WTC11 (cell line): ENCODE data around the gene ITIH2. TPM values are rescaled to one million over a fixed set of nuclear protein-coding genes. Genes with fewer than 3 reads are reported as not detected.

ENCODE experiments used
- ATAC-seq: fragments of 200-7000 bp; cut with Tn5 transposase; 2 replicates; pipeline ENCODE4 v1.10.0; 2021; ENCODE audit warnings: mild to moderate bottlenecking, moderate library complexity
- CTCF ChIA-PET: fragments of 300-600 bp; sonication (Branson Sonifier 250); formaldehyde crosslinking; loops from one replicate; lab custom pipeline; 2021; ENCODE audit warnings: antibody characterized with exemption; lab: Charles Lee
- POLR2A ChIA-PET: fragments of 350-600 bp; sonication (Branson Sonifier 250); formaldehyde crosslinking; loops from one replicate; lab custom pipeline; 2021; ENCODE audit warnings: antibody characterized with exemption; lab: Charles Lee
- DNase-seq: peaks from one replicate; pipeline ENCODE4 v3.0.0; 2021; ENCODE audit warnings: low spot score
- H3K27ac Mint-ChIP-seq: 2 replicates; pipeline ENCODE4 v1.8.0; 2021; ENCODE audit warnings: mixed read lengths
- H3K27me3 Mint-ChIP-seq: 2 replicates; pipeline ENCODE4 v1.8.0; 2021; ENCODE audit warnings: low read depth, mild to moderate bottlenecking, moderate library complexity, mixed read lengths
- H3K36me3 Mint-ChIP-seq: 2 replicates; pipeline ENCODE4 v1.8.0; 2021; ENCODE audit warnings: mixed read lengths
- H3K4me1 Mint-ChIP-seq: 2 replicates; pipeline ENCODE4 v1.8.0; 2022; ENCODE audit warnings: mixed read lengths
- H3K4me3 Mint-ChIP-seq: 2 replicates; pipeline ENCODE4 v1.8.0; 2021; ENCODE audit warnings: mild to moderate bottlenecking, moderate library complexity, mixed read lengths
- H3K9me3 Mint-ChIP-seq: 2 replicates; pipeline ENCODE4 v1.8.0; 2021; ENCODE audit warnings: mixed read lengths
- ATF1 ChIP-seq: sonication (generic); formaldehyde crosslinking; IDR thresholded peaks from 2 replicates; pipeline ENCODE4 v1.8.1; 2023; ENCODE audit warnings: mild to moderate bottlenecking, moderate library complexity, missing genetic modification reagents
- CBFB ChIP-seq: sonication (generic); formaldehyde crosslinking; IDR thresholded peaks from 2 replicates; pipeline ENCODE4 v1.8.1; 2022; ENCODE audit warnings: mild to moderate bottlenecking, low read depth, missing genetic modification reagents
- CREM ChIP-seq: sonication (generic); formaldehyde crosslinking; IDR thresholded peaks from 2 replicates; pipeline ENCODE4 v1.8.1; 2022; ENCODE audit warnings: mild to moderate bottlenecking, missing genetic modification reagents, moderate library complexity
- ELF4 ChIP-seq: sonication (generic); formaldehyde crosslinking; IDR thresholded peaks from 2 replicates; pipeline ENCODE4 v1.8.1; 2022; ENCODE audit warnings: low read depth, mild to moderate bottlenecking, moderate library complexity, missing genetic modification reagents
- ESRRA ChIP-seq: sonication (generic); formaldehyde crosslinking; IDR thresholded peaks from 2 replicates; pipeline ENCODE4 v1.8.1; 2022; ENCODE audit warnings: mild to moderate bottlenecking, missing genetic modification reagents, borderline replicate concordance
- FOXK1 ChIP-seq: sonication (generic); formaldehyde crosslinking; IDR thresholded peaks from 2 replicates; pipeline ENCODE4 v1.8.0; 2022; ENCODE audit warnings: mild to moderate bottlenecking, moderate library complexity, missing genetic modification reagents
- FOXP1 ChIP-seq: sonication (generic); formaldehyde crosslinking; IDR thresholded peaks from 2 replicates; pipeline ENCODE4 v1.8.0; 2022; ENCODE audit warnings: missing genetic modification reagents, mild to moderate bottlenecking, moderate library complexity, borderline replicate concordance
- GRHL2 ChIP-seq: fragments of 250-450 bp; sonication (Bioruptor Pico); IDR thresholded peaks from 2 replicates; pipeline ENCODE4 v1.8.0; 2022; ENCODE audit warnings: mild to moderate bottlenecking, moderate library complexity; ENCODE audit not compliant: insufficient replicate concordance, severe bottlenecking
- HMGA2 ChIP-seq: fragments of 250-450 bp; sonication (Bioruptor Pico); IDR thresholded peaks from 2 replicates; pipeline ENCODE4 v1.4.0; 2021; ENCODE audit warnings: mild to moderate bottlenecking, moderate library complexity
- MXD4 ChIP-seq: fragments of 250-450 bp; sonication (Bioruptor Pico); IDR thresholded peaks from 2 replicates; pipeline ENCODE4 v1.8.0; 2021; ENCODE audit warnings: mild to moderate bottlenecking, moderate library complexity, borderline replicate concordance
- NFE2L1 ChIP-seq: sonication (generic); formaldehyde crosslinking; IDR thresholded peaks from 2 replicates; pipeline ENCODE4 v1.8.1; 2023; ENCODE audit warnings: missing genetic modification reagents
- SOX15 ChIP-seq: fragments of 250-450 bp; sonication (Bioruptor Pico); IDR thresholded peaks from 2 replicates; pipeline ENCODE4 v1.9.0; 2021; ENCODE audit warnings: mild to moderate bottlenecking
- ZNF121 ChIP-seq: sonication (generic); formaldehyde crosslinking; IDR thresholded peaks from 2 replicates; pipeline ENCODE4 v1.8.0; 2023; ENCODE audit warnings: missing genetic modification reagents
- ZNF232 ChIP-seq: sonication (generic); formaldehyde crosslinking; IDR thresholded peaks from 2 replicates; pipeline ENCODE4 v1.8.0; 2022; ENCODE audit warnings: mild to moderate bottlenecking, missing genetic modification reagents
- ZNF263 ChIP-seq: sonication (generic); formaldehyde crosslinking; IDR thresholded peaks from 2 replicates; pipeline ENCODE4 v1.8.1; 2022; ENCODE audit warnings: low read depth, mild to moderate bottlenecking, moderate library complexity, missing genetic modification reagents
- ZNF317 ChIP-seq: sonication (generic); formaldehyde crosslinking; IDR thresholded peaks from 2 replicates; pipeline ENCODE4 v1.8.1; 2023; ENCODE audit warnings: low read depth, mild to moderate bottlenecking, moderate library complexity, missing genetic modification reagents, borderline replicate concordance
- ZNF396 ChIP-seq: fragments of 250-450 bp; sonication (Bioruptor Pico); IDR thresholded peaks from 2 replicates; pipeline ENCODE4 v1.8.0; 2021; ENCODE audit warnings: mild to moderate bottlenecking, moderate library complexity, borderline replicate concordance
- ZNF423 ChIP-seq: fragments of 250-450 bp; sonication (Bioruptor Pico); IDR thresholded peaks from 2 replicates; pipeline ENCODE4 v2.1.2; 2022; ENCODE audit warnings: mild to moderate bottlenecking, moderate library complexity
- ZNF671 ChIP-seq: fragments of 250-450 bp; sonication (Bioruptor Pico); IDR thresholded peaks from 2 replicates; pipeline ENCODE4 v1.8.0; 2021; ENCODE audit warnings: mild to moderate bottlenecking
- total RNA-seq: library from RNA; stranded (reverse); gene quantifications from 3 replicates; pipeline ENCODE4 v1.2.3, GENCODE V29; 2021
- TF ChIP-seq, protein P1 (sequence below): sonication (generic); formaldehyde crosslinking; IDR thresholded peaks from 2 replicates; pipeline ENCODE4 v1.8.1; 2022; ENCODE audit warnings: mild to moderate bottlenecking, missing genetic modification reagents, moderate library complexity, borderline replicate concordance
- TF ChIP-seq, protein P2 (sequence below): sonication (generic); formaldehyde crosslinking; IDR thresholded peaks from 2 replicates; pipeline ENCODE4 v1.8.1; 2023; ENCODE audit warnings: mild to moderate bottlenecking, moderate library complexity, missing genetic modification reagents
- TF ChIP-seq, protein P3 (sequence below): sonication (generic); formaldehyde crosslinking; IDR thresholded peaks from 2 replicates; pipeline ENCODE4 v1.8.0; 2023; ENCODE audit warnings: mild to moderate bottlenecking, missing genetic modification reagents
- TF ChIP-seq, protein P4 (sequence below): sonication (generic); formaldehyde crosslinking; conservative IDR thresholded peaks from 2 replicates; pipeline ENCODE4 v1.8.1; 2022; ENCODE audit warnings: mild to moderate bottlenecking, missing genetic modification reagents
- TF ChIP-seq, protein P5 (sequence below): fragments of 250-450 bp; sonication (Bioruptor Pico); conservative IDR thresholded peaks from 2 replicates; pipeline ENCODE4 v1.9.0; 2021; ENCODE audit warnings: mild to moderate bottlenecking

Gene ITIH2
- total RNA-seq, 1 experiment from 2014 or later, result 0.83 TPM

DNA sequence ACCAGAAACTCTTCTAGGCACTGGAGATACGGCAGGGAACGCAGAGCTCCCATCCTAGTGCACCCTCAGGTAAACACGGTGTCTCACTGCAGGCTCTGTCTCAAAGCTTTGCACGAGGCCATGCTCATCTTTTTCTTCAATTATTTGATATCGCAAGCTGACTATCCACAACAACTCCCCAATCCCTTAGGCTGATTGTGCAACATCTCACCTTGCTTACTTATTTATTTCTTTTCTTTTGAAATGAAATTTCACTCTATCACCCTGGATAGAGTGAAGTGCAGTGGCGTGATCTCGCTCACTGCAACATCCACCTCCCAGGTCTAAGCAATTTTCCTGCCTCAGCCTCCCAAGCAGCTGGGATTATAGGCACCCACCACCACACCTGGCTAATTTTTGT lies 12.4 kb downstream of the ITIH2 start (continued):
- TF ChIP-seq ZNF232 (CRISPR knock-in tag) (no peak), HMGA2 (CRISPR knock-in tag) (no peak), NFE2L1 (CRISPR knock-in tag) (no peak), ZNF121 (CRISPR knock-in tag) (no peak)
- TF ChIP-seq, protein P1, sequence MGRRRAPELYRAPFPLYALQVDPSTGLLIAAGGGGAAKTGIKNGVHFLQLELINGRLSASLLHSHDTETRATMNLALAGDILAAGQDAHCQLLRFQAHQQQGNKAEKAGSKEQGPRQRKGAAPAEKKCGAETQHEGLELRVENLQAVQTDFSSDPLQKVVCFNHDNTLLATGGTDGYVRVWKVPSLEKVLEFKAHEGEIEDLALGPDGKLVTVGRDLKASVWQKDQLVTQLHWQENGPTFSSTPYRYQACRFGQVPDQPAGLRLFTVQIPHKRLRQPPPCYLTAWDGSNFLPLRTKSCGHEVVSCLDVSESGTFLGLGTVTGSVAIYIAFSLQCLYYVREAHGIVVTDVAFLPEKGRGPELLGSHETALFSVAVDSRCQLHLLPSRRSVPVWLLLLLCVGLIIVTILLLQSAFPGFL, result no peak

DNA sequence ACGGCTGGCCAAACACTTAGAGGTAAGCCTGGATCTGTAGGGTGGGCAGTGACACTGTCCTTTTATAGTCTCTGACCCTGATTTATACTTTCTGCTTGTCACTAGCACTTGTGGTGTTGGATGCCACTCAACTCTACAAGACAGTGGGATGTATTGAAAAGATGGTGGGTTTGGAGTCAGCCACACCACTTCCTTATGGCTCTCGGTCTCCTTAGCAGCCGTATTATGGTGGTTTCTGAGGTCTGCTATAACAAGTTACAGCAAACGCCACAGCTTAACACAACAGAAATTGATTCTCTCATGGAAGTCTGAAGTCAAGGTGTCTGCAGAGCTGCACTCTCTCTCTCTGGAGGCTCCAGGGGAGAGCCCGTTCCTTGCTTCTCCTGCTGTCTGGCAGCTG lies 14.7 kb downstream of the ITIH2 start:
- DNase-seq, result no peak
- Mint-ChIP-seq H3K4me1 (0 out of 2 replicates have a peak, but pooled peaks cover 4% of the 10 kb centered on the region), H3K27ac (no peak overlapping the region), H3K4me3 (no peak overlapping the region), H3K36me3 (no peaks in the 10 kb centered on the region), H3K9me3 (no peaks in the 10 kb centered on the region), H3K27me3 (no peaks in the 10 kb centered on the region; the same call in 1 of the 2 replicates)
- TF ChIP-seq ZNF671 (CRISPR knock-in tag), result no peak
- TF ChIP-seq GRHL2 (CRISPR knock-in tag), result no peak
- TF ChIP-seq ZNF121 (CRISPR knock-in tag), result no peak
- POLR2A ChIA-PET, result no interaction called here
- CTCF ChIA-PET, result interaction anchor here (1.3 kb wide), 1 partner anchor 31 kb away, joined by 3 read pairs; no protein-coding TSS in a partner anchor
- no peak for ATAC-seq

DNA sequence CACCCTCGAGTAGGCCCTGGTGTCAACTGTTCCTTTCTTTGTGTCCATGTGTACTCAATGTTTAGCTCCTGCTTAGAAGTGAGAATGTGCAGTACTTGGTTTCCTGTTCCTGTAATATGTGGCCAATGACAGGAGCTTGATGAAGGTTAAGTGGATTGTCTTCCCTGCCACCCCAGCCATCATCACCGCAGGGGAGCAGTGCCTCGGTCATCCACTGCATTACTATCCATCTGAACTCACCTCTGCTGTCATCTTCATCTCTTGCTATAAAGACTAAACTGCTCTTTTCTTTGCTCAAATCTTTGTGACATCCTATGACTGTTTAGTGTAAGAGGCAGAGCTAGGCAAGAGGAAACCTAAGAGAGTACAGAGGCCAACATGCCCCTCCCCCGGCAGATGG lies 15.6 kb downstream of the ITIH2 start:
- H3K9me3 Mint-ChIP-seq, result no peaks in the 10 kb centered on the region
- ChIA-PET CTCF (no interaction called here), POLR2A (no interaction called here)
- H3K27me3 Mint-ChIP-seq, result no peaks in the 10 kb centered on the region; the same call in 1 of the 2 replicates
- no peak for TF ChIP-seq CBFB (CRISPR knock-in tag)
- TF ChIP-seq SOX15 (CRISPR knock-in tag), result no peak
- TF ChIP-seq ZNF263, result no peak
- no peak for TF ChIP-seq FOXK1 (CRISPR knock-in tag)
- no peak for TF ChIP-seq ELF4 (CRISPR knock-in tag)
- TF ChIP-seq, protein P2, sequence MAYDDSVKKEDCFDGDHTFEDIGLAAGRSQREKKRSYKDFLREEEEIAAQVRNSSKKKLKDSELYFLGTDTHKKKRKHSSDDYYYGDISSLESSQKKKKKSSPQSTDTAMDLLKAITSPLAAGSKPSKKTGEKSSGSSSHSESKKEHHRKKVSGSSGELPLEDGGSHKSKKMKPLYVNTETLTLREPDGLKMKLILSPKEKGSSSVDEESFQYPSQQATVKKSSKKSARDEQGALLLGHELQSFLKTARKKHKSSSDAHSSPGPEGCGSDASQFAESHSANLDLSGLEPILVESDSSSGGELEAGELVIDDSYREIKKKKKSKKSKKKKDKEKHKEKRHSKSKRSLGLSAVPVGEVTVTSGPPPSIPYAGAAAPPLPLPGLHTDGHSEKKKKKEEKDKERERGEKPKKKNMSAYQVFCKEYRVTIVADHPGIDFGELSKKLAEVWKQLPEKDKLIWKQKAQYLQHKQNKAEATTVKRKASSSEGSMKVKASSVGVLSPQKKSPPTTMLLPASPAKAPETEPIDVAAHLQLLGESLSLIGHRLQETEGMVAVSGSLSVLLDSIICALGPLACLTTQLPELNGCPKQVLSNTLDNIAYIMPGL (CRISPR knock-in tag), result no peak
- TF ChIP-seq ESRRA (CRISPR knock-in tag), result no peak
- TF ChIP-seq FOXP1 (CRISPR knock-in tag), result no peak
- no peak for TF ChIP-seq ZNF396 (CRISPR knock-in tag)
- no peak for TF ChIP-seq MXD4 (CRISPR knock-in tag)
- TF ChIP-seq CREM (CRISPR knock-in tag), result no peak
- TF ChIP-seq, protein P3, sequence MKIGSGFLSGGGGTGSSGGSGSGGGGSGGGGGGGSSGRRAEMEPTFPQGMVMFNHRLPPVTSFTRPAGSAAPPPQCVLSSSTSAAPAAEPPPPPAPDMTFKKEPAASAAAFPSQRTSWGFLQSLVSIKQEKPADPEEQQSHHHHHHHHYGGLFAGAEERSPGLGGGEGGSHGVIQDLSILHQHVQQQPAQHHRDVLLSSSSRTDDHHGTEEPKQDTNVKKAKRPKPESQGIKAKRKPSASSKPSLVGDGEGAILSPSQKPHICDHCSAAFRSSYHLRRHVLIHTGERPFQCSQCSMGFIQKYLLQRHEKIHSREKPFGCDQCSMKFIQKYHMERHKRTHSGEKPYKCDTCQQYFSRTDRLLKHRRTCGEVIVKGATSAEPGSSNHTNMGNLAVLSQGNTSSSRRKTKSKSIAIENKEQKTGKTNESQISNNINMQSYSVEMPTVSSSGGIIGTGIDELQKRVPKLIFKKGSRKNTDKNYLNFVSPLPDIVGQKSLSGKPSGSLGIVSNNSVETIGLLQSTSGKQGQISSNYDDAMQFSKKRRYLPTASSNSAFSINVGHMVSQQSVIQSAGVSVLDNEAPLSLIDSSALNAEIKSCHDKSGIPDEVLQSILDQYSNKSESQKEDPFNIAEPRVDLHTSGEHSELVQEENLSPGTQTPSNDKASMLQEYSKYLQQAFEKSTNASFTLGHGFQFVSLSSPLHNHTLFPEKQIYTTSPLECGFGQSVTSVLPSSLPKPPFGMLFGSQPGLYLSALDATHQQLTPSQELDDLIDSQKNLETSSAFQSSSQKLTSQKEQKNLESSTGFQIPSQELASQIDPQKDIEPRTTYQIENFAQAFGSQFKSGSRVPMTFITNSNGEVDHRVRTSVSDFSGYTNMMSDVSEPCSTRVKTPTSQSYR (CRISPR knock-in tag), result no peak
- TF ChIP-seq, protein P4, sequence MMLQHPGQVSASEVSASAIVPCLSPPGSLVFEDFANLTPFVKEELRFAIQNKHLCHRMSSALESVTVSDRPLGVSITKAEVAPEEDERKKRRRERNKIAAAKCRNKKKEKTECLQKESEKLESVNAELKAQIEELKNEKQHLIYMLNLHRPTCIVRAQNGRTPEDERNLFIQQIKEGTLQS (CRISPR knock-in tag), result no peak
- no peak for TF ChIP-seq ATF1 (CRISPR knock-in tag)
- TF ChIP-seq ZNF317 (CRISPR knock-in tag), result no peak
- TF ChIP-seq, protein P5, sequence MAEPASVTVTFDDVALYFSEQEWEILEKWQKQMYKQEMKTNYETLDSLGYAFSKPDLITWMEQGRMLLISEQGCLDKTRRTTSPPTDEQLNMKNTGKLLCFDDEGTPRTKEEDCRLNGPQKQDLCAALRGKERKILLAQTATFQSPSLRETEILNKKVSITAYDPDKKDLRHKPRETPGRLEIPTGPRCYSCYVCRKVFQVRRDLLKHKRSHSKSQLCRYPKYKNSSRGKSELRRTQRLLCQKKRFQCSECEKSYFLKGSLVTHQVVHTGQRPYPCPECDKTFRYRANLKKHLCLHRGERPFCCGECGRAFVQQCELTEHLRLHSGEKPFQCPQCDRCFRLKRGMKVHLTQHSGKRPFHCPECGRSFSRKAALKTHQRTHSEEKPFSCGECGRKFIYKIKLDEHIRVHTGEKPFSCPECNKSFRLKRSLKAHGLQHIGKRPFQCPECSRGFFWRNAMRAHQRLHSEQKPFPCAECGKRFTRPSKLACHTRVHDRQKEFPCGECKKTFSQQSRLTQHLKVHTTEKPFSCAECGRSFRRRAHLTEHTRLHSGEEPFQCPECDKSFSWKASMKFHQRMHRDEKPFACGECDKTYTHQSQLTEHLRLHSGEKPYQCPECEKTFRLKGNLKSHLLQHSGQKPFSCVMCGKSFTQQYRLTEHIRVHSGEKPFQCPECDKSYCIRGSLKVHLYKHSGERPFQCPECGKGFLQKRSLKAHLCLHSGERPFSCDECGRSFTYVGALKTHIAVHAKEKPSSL, result no peak
- TF ChIP-seq ZNF423, result no peak
- TF ChIP-seq ZNF121 (CRISPR knock-in tag), result no peak
- TF ChIP-seq, protein P1, result no peak
- H3K4me1 Mint-ChIP-seq, result 0 out of 2 replicates have a peak, but pooled peaks cover 4% of the 10 kb centered on the region
- ATAC-seq, result no peak
- no peak overlapping the region for H3K4me3 Mint-ChIP-seq
- H3K27ac Mint-ChIP-seq, result no peak overlapping the region
- H3K36me3 Mint-ChIP-seq, result no peaks in the 10 kb centered on the region
- no peak for DNase-seq
